GM12892 (cell line): ENCODE data around the gene OXT. TPM values are rescaled to one million over a fixed set of nuclear protein-coding genes. Genes with fewer than 3 reads are reported as not detected.
"Not testable (repeated sequence)": the region's sequence is repeated elsewhere in the genome, so short reads cannot be mapped to it uniquely, and the experiment has no call there.

Experiments used
- DNase-seq: peaks from one replicate; pipeline ENCODE4 v3.0.0; 2011; ENCODE audit not compliant: insufficient read length
- FAIRE-seq: peaks from 2 replicates; lab custom pipeline; 2011; peaks lifted over from hg19 to GRCh38; lab: Jason Lieb, UNC
- POLR2A ChIP-seq: IDR thresholded peaks from 2 replicates; pipeline ENCODE4 v1.6.1; 2011; ENCODE audit warnings: low read depth, low read length, control low read depth
- POLR2AphosphoS5 ChIP-seq: IDR thresholded peaks from 2 replicates; pipeline ENCODE4 v1.6.1; 2011; ENCODE audit warnings: low read depth, low read length, control low read depth
- TAF1 ChIP-seq: IDR thresholded peaks from 2 replicates; pipeline ENCODE4 v1.6.1; 2011; ENCODE audit warnings: low read depth, mild to moderate bottlenecking, control low read depth, low read length, borderline replicate concordance
- polyA plus RNA-seq: library from polyadenylated mRNA; unstranded; fragments of >200 nt; gene quantifications from one replicate; pipeline ENCODE4 v1.2.1, GENCODE V29; 2012; ENCODE audit warnings: missing spikeins, inconsistent platforms; ENCODE audit not compliant: missing spikeins

Gene OXT
- not detected for polyA plus RNA-seq

DNA sequence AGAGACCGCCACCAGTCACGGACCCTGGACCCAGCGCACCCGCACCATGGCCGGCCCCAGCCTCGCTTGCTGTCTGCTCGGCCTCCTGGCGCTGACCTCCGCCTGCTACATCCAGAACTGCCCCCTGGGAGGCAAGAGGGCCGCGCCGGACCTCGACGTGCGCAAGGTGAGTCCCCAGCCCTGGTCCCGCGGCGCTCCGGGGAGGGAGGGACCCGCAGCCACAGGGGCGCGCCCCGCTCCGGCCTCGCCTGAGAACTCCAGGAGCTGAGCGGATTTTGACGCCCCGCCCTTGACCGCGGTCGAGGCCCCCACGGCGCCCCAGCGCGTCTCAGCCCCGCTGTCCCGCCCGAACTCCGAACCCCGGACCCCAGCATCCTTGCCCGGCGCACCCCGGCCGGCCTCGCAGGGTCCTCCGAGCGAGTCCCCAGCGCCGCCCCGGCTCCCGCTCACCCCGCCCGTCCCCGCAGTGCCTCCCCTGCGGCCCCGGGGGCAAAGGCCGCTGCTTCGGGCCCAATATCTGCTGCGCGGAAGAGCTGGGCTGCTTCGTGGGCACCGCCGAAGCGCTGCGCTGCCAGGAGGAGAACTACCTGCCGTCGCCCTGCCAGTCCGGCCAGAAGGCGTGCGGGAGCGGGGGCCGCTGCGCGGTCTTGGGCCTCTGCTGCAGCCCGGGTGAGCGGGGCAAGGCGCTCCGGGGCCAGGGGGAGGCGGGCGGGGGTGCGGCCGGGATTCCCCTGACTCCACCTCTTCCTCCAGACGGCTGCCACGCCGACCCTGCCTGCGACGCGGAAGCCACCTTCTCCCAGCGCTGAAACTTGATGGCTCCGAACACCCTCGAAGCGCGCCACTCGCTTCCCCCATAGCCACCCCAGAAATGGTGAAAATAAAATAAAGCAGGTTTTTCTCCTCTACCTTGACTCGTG is at the start of gene OXT:
TSS of gene OXT (plus strand) at position 11 of the 920 bp plus-strand sequence. CDS start at position 47, 36 bp downstream.
- TF ChIP-seq POLR2AphosphoS5 = no peak
- no peak for DNase-seq
- no peak for FAIRE-seq

DNA sequence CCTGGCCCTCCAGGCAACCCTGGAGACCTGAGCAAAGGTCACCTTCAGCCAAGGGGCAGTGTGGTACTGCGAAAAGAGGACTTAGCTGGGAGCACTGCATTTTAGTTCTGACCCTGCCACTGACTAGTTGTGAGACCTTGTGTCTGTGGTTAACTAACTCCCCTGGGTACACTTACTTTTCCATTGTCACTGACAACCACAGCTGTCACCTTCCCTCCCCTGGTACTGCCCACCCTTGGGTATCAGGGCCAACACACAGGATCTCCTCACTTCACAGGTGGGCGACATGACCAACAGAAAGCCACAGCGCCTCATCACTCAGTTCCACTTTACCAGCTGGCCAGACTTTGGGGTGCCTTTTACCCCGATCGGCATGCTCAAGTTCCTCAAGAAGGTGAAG is 49.6 kb upstream of the OXT start:
- FAIRE-seq = no peak
- no peak for DNase-seq
- no peak for TF ChIP-seq POLR2AphosphoS5
- no peak for TF ChIP-seq POLR2A
- no peak for TF ChIP-seq TAF1

DNA sequence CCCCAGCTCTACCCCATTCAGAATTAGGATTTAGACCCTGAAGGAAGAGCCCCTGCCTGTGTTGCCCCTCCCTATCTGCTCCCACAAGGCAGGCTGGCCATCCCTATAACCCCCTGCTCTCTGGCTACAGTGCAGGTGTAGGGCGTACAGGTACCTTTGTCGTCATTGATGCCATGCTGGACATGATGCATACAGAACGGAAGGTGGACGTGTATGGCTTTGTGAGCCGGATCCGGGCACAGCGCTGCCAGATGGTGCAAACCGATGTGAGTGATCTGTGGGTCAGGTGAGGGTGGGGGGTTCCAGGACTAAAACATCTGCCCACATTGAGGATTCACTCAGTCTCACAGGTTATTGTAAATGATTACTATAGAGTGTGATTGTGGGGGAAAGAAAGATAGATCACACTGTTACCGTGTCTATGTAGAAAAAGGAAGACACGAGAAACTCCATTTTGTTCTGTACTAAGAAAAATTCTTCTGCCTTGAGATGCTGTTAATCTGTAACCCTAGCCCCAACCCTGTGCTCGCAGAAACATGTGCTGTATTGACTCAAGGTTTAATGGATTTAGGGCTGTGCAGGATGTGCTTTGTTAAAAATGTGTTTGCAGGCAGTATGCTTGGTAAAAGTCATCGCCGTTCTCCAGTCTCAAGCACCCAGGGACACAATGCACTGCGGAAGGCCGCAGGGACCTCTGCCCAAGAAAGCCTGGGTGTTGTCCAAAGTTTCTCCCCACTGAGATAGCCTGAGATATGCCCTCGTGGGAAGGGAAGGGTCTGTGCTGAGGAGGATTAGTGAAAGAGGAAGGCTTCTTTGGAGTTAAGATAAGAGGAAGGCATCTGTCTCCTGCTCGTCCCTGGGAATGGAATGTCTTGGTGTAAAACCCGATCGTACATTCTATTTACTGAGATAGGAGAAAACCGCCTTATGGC is 48.6 kb upstream of the OXT start:
- DNase-seq, FAIRE-seq: not testable (repeated sequence)

DNA sequence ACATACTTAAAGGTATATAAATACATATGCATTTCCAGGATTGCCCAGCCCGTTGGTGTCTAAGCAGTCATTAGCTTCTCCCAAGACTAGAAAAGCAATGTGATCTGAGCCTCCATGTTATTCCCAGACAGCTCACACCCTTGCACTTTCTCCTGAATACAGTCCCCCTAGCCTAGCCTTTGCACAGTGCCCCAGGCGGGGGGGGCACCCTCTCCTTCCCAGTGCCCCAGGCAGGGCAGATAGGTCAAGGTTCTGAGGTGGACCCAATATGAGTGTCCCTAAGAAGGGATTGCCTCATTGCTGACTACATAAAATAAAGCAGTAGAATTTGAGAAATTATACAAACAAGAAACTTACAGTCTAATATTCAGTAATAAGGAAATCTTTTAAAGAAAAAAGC is 43.4 kb upstream of the OXT start:
- TF ChIP-seq POLR2AphosphoS5 (no peak), POLR2A (no peak), TAF1 (no peak)
- no peak for DNase-seq
- no peak for FAIRE-seq

DNA sequence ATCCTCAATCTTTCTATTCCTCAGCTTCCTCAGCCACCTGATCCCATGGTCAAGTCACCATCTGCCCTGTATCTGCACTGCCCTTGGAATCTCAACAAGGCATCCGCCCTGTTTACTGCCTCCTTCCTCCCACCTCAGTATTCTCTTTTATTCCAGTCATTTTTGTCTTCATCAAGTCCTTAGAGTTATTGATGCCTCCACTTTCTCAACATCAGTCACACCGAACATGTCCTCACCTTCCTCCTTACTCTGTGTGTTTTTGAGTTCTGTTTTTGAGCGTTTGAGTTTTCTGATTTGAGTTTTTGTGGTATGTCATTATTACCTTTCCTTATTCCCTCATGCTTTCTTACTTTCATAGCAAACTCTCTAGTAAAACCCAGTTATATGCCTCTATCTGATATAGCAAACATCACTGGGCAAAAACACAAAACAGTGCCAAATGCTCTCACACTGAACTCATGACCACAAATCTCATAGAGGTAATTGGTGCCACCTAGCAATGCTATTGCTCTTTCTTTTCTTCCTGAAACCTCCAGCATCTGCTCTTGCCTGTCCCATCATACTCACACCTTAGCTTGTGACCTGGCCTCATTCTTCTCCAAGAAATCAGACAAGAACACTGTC is 39.8 kb upstream of the OXT start:
- no peak for TF ChIP-seq TAF1
- no peak for TF ChIP-seq POLR2A
- no peak for TF ChIP-seq POLR2AphosphoS5
- DNase-seq (no peak), FAIRE-seq (no peak)

DNA sequence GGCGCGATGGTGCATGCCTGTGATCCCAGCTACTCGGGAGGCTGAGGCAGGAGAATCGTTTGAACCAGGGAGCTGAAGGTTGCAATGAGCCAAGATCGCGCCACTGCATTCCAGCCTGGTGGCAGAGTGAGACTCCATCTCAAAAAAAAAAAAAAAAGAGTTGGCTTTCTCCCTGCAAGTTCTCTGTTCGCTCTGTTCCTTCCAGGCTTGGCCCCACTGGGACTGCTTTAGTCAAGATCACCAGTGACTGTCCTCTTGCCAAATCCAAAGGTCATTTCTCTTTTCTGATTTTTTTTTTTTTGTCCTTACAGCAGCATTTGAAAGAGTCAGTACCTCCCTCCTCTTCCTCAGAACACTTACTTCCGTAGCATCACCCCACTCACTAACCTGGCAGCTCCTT is 38.8 kb upstream of the OXT start:
- no peak for FAIRE-seq
- TF ChIP-seq POLR2AphosphoS5 (no peak), TAF1 (no peak), POLR2A (no peak)

DNA sequence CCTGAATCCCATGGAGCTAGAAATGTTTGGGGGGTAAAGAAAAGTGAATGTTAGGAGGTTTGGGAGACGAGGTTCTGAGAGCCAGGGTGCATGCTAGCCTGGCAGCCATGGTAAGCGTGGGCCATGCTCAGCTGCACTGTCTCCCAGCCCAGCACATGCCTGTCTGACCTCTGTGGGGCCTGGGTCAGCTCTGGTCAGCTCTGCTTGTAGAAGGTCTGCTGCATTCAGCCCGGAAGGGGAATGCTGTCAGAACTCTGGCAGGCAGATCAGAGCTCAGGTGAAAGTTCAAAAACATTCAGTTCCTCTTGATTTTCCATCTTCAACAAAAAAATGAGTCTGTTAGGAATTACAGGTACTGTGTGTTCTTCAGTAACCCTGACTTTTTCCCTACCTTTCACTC is 33.8 kb upstream of the OXT start:
- DNase-seq (no peak), FAIRE-seq (no peak)
- no peak for TF ChIP-seq POLR2AphosphoS5
- TF ChIP-seq TAF1 = no peak
- no peak for TF ChIP-seq POLR2A

More for the DNA sequence above, 38.8 kb upstream of the OXT start:
- no peak for DNase-seq

DNA sequence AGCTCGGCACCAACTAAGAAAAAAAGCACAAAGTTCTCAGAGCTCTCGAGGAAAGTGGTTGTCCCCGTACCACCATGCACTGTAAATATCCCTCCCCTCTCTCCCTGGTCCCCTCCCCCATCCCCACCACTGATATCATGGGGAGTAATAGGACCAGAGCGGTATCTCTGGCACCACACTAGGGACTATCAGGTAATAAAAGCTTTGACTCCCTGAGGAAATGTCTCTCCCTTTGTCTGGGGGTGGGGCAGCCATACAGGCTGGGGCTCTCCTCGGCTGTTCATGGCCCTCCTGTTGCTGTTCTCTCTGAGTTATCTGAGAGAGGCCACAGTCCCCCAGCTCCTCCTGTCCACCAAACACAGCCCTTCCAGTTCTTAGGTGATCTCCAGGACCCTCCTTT is 33.0 kb upstream of the OXT start:
- no peak for TF ChIP-seq POLR2AphosphoS5
- no peak for TF ChIP-seq POLR2A
- no peak for TF ChIP-seq TAF1
- no peak for DNase-seq
- no peak for FAIRE-seq

DNA sequence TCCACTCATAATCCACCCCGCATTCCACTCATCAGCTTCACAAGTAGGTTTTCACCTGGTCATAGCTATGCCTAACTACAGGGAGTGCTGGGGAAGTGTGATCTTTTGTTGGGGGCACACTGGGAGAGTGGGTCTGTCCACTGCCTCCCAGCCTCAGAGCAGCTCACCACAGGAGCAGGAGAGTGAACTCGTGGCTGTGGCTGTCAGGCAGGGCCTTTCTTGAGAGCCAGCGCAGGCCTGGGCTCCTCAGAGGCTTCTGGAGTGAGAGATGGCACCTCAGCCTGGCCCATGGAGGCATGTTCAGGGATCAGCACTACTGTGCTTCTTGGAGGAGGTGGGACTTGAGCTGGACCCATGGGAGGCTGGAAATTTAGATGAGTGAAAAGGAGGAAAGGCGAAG is 32.0 kb upstream of the OXT start:
- no peak for FAIRE-seq
- no peak for DNase-seq
- TF ChIP-seq TAF1 = no peak
- TF ChIP-seq POLR2AphosphoS5 = no peak
- no peak for TF ChIP-seq POLR2A

DNA sequence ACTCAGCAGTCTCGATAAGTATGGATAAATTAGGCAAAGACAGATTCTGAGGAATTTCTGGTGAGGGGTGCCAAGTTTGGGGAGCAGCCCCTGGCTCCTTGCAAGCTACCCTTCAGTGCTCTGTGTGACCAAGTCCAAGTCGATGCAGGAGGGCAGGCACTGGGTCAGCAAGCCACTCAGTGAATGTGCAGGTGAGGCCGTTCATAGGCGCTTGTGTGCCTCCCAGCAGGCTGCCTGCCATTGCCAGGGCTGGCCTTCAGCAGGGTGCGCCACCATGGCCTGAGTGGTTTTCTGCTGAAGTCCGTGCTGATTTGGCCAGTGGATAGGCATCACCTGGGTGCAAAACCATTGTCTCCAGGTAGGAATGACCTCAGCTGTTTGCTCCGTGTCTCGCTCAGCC is 31.3 kb upstream of the OXT start:
- FAIRE-seq (no peak), DNase-seq (no peak)
- TF ChIP-seq TAF1 (no peak), POLR2A (no peak), POLR2AphosphoS5 (no peak)

DNA sequence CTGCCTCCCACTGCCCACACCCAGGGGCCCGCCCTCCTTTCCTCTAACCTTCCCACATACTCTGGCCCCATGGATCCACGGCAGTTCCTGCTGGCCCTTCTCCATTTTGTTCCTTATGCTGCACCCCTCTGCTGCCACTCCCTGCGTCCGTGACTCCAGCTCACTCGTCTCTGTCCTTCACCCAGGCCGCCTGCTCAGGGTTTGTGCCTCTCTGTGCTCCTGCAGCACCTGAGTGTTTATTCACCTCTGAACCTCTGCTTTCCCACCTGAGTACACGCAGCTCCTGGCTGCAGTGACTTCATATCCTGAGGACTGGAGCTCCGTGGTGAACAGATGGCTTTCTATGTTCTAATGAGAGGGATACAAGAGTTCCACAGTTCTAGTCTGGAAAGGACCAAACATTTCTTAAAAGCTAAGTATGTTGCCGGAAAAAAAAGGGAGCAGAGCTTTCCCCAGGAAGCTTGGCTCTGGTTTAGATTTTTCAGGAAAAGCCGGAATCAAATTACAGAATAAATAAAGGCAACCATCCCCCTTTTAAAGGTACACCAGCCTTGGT is 29.5 kb upstream of the OXT start:
- FAIRE-seq = no peak
- TF ChIP-seq POLR2A (no peak), TAF1 (no peak), POLR2AphosphoS5 (no peak)
- DNase-seq = no peak
